Measurements from ENCODE around the gene ATP5F1B.

Gene ATP5F1B

GRCh38 chr12:56599797-56600196 lies 46.0 kb downstream of the ATP5F1B start:
- TF ChIP-seq SP1 (IDR thresholded peaks at IDR 0.05) (no peak), ELF4 (IDR thresholded peaks at IDR 0.05) (no peak), FOXA1 (IDR thresholded peaks at IDR 0.05) (no peak), LEF1 (IDR thresholded peaks at IDR 0.05; ENCODE audit: borderline replicate concordance) (no peak), FOXK2 (IDR thresholded peaks at IDR 0.05) (no peak), L3MBTL2 (conservative IDR thresholded peaks at IDR 0.05) (no peak), PKNOX1 (IDR thresholded peaks at IDR 0.05) (no peak)
- no peak for DNase-seq (ENCODE audit: extremely low spot score)
- CTCF ChIA-PET: interaction anchor here (0.9 to 1.1 kb wide), 2 partner anchors 37 to 86 kb away, joined by 3 read pairs; no protein-coding TSS in a partner anchor
- POLR2A ChIA-PET: no interaction called here

GRCh38 chr12:56599041-56599440 lies 46.7 kb downstream of the ATP5F1B start:
- ChIA-PET CTCF (no interaction called here), POLR2A (no interaction called here)
- TF ChIP-seq TARDBP (IDR thresholded peaks at IDR 0.05) (no peak), FOXK2 (IDR thresholded peaks at IDR 0.05) (no peak), ZNF384 (IDR thresholded peaks at IDR 0.05) (no peak), ELF4 (IDR thresholded peaks at IDR 0.05) (no peak), SP1 (IDR thresholded peaks at IDR 0.05) (no peak), CTBP1 (IDR thresholded peaks at IDR 0.05; ENCODE audit: borderline replicate concordance) (no peak), ARNT (IDR thresholded peaks at IDR 0.05) (no peak), HDGF (IDR thresholded peaks at IDR 0.05; ENCODE audit: borderline replicate concordance) (no peak), FOXM1 (IDR thresholded peaks at IDR 0.05; ENCODE audit: borderline replicate concordance) (no peak), NFRKB (IDR thresholded peaks at IDR 0.05) (no peak), SUZ12 (IDR thresholded peaks at IDR 0.05) (no peak), FOXA1 (IDR thresholded peaks at IDR 0.05) (no peak), BHLHE40 (IDR thresholded peaks at IDR 0.05; ENCODE audit: borderline replicate concordance) (no peak), L3MBTL2 (conservative IDR thresholded peaks at IDR 0.05) (no peak), LEF1 (IDR thresholded peaks at IDR 0.05; ENCODE audit: borderline replicate concordance) (no peak), PKNOX1 (IDR thresholded peaks at IDR 0.05) (no peak)
- DNase-seq (ENCODE audit: extremely low spot score): no peak

GRCh38 chr12:56596815-56597214 lies 49.0 kb downstream of the ATP5F1B start:
- ChIA-PET CTCF (no interaction called here), POLR2A (interaction anchor here (0.6 to 1.7 kb wide), 2 partner anchors 40 to 128 kb away, joined by 3 to 4 read pairs; partner anchors contain the start of gene NACA)
- DNase-seq (ENCODE audit: extremely low spot score): no peak
- TF ChIP-seq SP1 (IDR thresholded peaks at IDR 0.05) (no peak), FOXM1 (IDR thresholded peaks at IDR 0.05; ENCODE audit: borderline replicate concordance) (no peak), L3MBTL2 (conservative IDR thresholded peaks at IDR 0.05) (no peak), NFRKB (IDR thresholded peaks at IDR 0.05) (no peak), FOXK2 (IDR thresholded peaks at IDR 0.05) (no peak), TARDBP (IDR thresholded peaks at IDR 0.05) (no peak), CTBP1 (IDR thresholded peaks at IDR 0.05; ENCODE audit: borderline replicate concordance) (no peak), FOXA1 (IDR thresholded peaks at IDR 0.05) (no peak), PKNOX1 (IDR thresholded peaks at IDR 0.05) (no peak), HDGF (IDR thresholded peaks at IDR 0.05; ENCODE audit: borderline replicate concordance) (no peak), SUZ12 (IDR thresholded peaks at IDR 0.05) (no peak), ZNF384 (IDR thresholded peaks at IDR 0.05) (no peak), BHLHE40 (IDR thresholded peaks at IDR 0.05; ENCODE audit: borderline replicate concordance) (no peak), ARNT (IDR thresholded peaks at IDR 0.05) (no peak), LEF1 (IDR thresholded peaks at IDR 0.05; ENCODE audit: borderline replicate concordance) (no peak)

GRCh38 chr12:56593909-56594621 lies 51.7 kb downstream of the ATP5F1B start:
- TF ChIP-seq ELF4 (IDR thresholded peaks at IDR 0.05): no peak
- TF ChIP-seq PKNOX1 (IDR thresholded peaks at IDR 0.05): peak; percentile 77
- no peak for TF ChIP-seq FOXA1 (IDR thresholded peaks at IDR 0.05)
- CTCF ChIA-PET: interaction anchor here (0.6 to 2.6 kb wide), 6 partner anchors 18 to 154 kb away, joined by 3 to 13 read pairs (median 4); no protein-coding TSS in a partner anchor
- peak; percentile 77 for DNase-seq (ENCODE audit: extremely low spot score)
- POLR2A ChIA-PET: no interaction called here

DNA sequence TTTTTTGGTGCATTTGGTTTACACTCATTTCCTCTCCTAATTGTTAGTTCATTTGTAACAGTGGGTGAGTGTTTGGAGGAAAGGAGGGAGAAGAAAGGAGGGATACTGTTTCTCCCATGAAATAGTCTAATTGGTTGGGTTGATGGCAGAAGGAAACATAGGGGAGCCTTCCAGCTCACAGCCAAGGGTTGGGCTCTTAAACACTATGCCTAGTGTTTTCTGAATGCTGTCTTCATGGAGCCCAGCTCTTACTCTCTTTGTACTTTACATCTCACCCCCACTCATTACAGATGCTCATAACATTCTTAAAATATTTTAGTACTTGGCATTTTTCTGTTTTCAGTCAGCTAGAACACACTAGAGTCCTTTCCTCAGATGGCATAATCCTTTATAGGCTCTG lies 53.8 kb downstream of the ATP5F1B start:
- no peak for DNase-seq (ENCODE audit: extremely low spot score)
- ChIA-PET POLR2A (no interaction called here), CTCF (interaction anchor here (2.0 kb wide), 1 partner anchor 11 kb away, joined by 6 read pairs; no protein-coding TSS in a partner anchor)
- TF ChIP-seq SUZ12 (IDR thresholded peaks at IDR 0.05) (no peak), CTBP1 (IDR thresholded peaks at IDR 0.05; ENCODE audit: borderline replicate concordance) (no peak), FOXK2 (IDR thresholded peaks at IDR 0.05) (no peak), SP1 (IDR thresholded peaks at IDR 0.05) (no peak), NFRKB (IDR thresholded peaks at IDR 0.05) (no peak), LEF1 (IDR thresholded peaks at IDR 0.05; ENCODE audit: borderline replicate concordance) (no peak), ZNF384 (IDR thresholded peaks at IDR 0.05) (no peak), HDGF (IDR thresholded peaks at IDR 0.05; ENCODE audit: borderline replicate concordance) (no peak), ARNT (IDR thresholded peaks at IDR 0.05) (no peak), PKNOX1 (IDR thresholded peaks at IDR 0.05) (no peak), BHLHE40 (IDR thresholded peaks at IDR 0.05; ENCODE audit: borderline replicate concordance) (no peak), L3MBTL2 (conservative IDR thresholded peaks at IDR 0.05) (no peak), TARDBP (IDR thresholded peaks at IDR 0.05) (no peak), ELF4 (IDR thresholded peaks at IDR 0.05) (no peak), FOXM1 (IDR thresholded peaks at IDR 0.05; ENCODE audit: borderline replicate concordance) (no peak), FOXA1 (IDR thresholded peaks at IDR 0.05) (no peak)

Data from HEK293T (cell line).